ENCODE results near the gene SNX30. TPM values are rescaled to one million over a fixed set of nuclear protein-coding genes. Genes with fewer than 3 reads are reported as not detected.
A peak's percentile ranks its signal among the peaks of the same experiment; 100 is the strongest.

The SNX30 gene
- total and polyA plus RNA-seq, 2 donors from 2014 or later = 7.9 to 22.9 TPM

DNA sequence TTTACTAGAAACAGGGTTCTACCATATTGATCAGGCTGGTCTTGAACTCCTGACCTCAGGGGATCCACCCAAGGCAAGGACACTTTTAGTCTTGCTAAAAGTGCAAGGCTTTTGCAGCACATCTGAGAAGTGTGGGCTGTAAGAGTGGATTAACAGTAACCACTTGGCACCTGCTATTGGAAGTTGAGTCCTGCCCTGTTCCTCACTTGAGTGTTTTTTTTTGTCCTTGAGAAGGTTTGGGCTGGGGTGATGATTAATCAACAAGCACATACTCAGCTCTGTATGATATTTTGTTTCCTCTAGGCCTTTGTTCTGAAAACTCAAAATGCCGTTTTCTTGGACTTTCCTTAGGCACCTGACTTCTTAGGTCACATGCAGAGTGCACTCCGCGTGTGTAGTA lies 37.4 kb downstream of the SNX30 start:
- intact Hi-C loops (cut with DNase I) = no loop called here
- no peak for TF ChIP-seq CTCF (IDR thresholded peaks at IDR 0.05; ENCODE audit: borderline replicate concordance, extremely low read depth, insufficient read depth)
- H3K4me3 ChIP-seq (ENCODE audit: low read length in 3 of 3) = no peak overlapping the region
- DNase-seq (no peak), FAIRE-seq (no peak)
- no peaks in the 10 kb centered on the region for H3K27me3 ChIP-seq (ENCODE audit: control insufficient read depth, insufficient read depth, low read length)
- H3K9ac ChIP-seq (ENCODE audit: low read length in 3 of 3) = no peak overlapping the region
- no peaks in the 10 kb centered on the region for H3K9me3 ChIP-seq (ENCODE audit: control insufficient read depth in 2 of 3, insufficient read depth in 1 of 3, low read length in 3 of 3)
- H3K27ac ChIP-seq (ENCODE audit: low read depth in 2 of 2, low read length in 2 of 2) = peak overlapping the region; percentile 38 to 77
- no peaks in the 10 kb centered on the region for H3K36me3 ChIP-seq (ENCODE audit: control insufficient read depth in 2 of 3, insufficient read depth in 3 of 3, low read length in 3 of 3)
- H3K4me1 ChIP-seq (ENCODE audit: control insufficient read depth in 2 of 3, insufficient read depth in 2 of 3, low read depth in 1 of 3, low read length in 3 of 3) = peaks cover 0 to 61% (median 21%) of the 10 kb centered on the region in 3 donors

GRCh38 chr9:112789473-112789872 lies 38.9 kb downstream of the SNX30 start:
- H3K4me1 ChIP-seq (ENCODE audit: control insufficient read depth in 2 of 3, insufficient read depth in 2 of 3, low read depth in 1 of 3, low read length in 3 of 3) = peaks cover 0 to 48% (median 13%) of the 10 kb centered on the region in 3 donors
- no peak for TF ChIP-seq CTCF (IDR thresholded peaks at IDR 0.05; ENCODE audit: borderline replicate concordance, extremely low read depth, insufficient read depth)
- no peak for FAIRE-seq

DNA sequence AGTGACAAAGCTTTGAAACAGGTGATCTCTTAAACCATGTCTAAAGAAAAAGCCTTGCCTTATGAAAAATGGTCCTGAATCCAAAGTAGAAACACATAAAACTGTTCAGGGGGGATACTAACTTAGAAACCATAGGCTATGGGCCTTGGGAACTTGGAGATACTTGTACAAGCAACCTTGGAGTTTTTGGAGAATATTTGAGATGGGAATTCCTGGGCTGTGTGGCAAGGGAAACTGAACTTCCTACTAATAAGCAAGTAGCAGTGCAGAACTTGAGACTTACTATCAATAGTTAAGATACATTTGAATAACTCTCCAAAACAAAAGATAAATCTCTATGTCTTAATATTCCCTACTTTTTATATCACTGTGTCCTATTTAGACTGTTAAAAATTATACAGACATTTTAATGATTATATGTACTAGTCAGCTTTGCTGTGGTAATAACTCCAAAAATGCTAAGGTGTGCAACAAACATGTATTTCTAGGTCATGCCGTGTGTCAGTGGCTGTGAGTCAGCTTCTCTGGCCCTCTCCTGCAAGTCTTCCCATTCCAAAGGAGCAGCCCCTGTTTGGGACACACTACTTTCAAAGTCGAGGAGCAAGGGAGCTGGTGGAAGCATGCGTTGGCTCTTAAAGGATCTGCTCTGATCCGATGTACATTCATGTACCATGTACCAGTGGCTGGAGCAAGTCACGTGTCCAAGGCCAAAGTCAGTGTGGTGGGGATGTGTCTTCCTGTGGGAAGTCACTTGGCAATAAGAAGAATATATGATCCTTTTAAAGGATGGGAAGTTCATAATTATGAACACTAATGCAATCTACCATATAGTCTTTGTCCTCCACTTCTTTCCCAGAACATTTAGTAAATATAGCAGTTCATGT lies 39.6 kb downstream of the SNX30 start:
- no peaks in the 10 kb centered on the region for H3K27me3 ChIP-seq (ENCODE audit: control insufficient read depth, insufficient read depth, low read length)
- peak overlapping the region; percentile 38 to 82 for H3K27ac ChIP-seq (ENCODE audit: low read depth in 2 of 2, low read length in 2 of 2)
- peak overlapping the region in 2 of 3 donors; percentile 2 to 3 for H3K4me3 ChIP-seq (ENCODE audit: low read length in 3 of 3)
- peak overlapping the region in 1 of 3 donors; percentile 5 for H3K9ac ChIP-seq (ENCODE audit: low read length in 3 of 3)
- intact Hi-C loops (cut with DNase I) = no loop called here
- H3K36me3 ChIP-seq (ENCODE audit: control insufficient read depth in 2 of 3, insufficient read depth in 3 of 3, low read length in 3 of 3) = no peaks in the 10 kb centered on the region
- H3K9me3 ChIP-seq (ENCODE audit: control insufficient read depth in 2 of 3, insufficient read depth in 1 of 3, low read length in 3 of 3) = no peaks in the 10 kb centered on the region
- no peak for FAIRE-seq
- no peak for TF ChIP-seq CTCF (IDR thresholded peaks at IDR 0.05; ENCODE audit: borderline replicate concordance, extremely low read depth, insufficient read depth)
- no peak for DNase-seq
- H3K4me1 ChIP-seq (ENCODE audit: control insufficient read depth in 2 of 3, insufficient read depth in 2 of 3, low read depth in 1 of 3, low read length in 3 of 3) = peaks cover 0 to 41% (median 9%) of the 10 kb centered on the region in 3 donors

More at GRCh38 chr9:112789473-112789872, 38.9 kb downstream of the SNX30 start:
- Histone ChIP-seq H3K27me3 (ENCODE audit: control insufficient read depth, insufficient read depth, low read length) (no peaks in the 10 kb centered on the region), H3K9ac (ENCODE audit: low read length in 3 of 3) (peak overlapping the region in 1 of 3 donors; percentile 5), H3K4me3 (ENCODE audit: low read length in 3 of 3) (no peak overlapping the region), H3K9me3 (ENCODE audit: control insufficient read depth in 2 of 3, insufficient read depth in 1 of 3, low read length in 3 of 3) (no peaks in the 10 kb centered on the region), H3K27ac (ENCODE audit: low read depth in 2 of 2, low read length in 2 of 2) (peak overlapping the region; percentile 38 to 82), H3K36me3 (ENCODE audit: control insufficient read depth in 2 of 3, insufficient read depth in 3 of 3, low read length in 3 of 3) (no peaks in the 10 kb centered on the region)
- intact Hi-C loops (cut with DNase I) = no loop called here
- DNase-seq = no peak
